AG20443 (cell line): ENCODE measurements around the gene DAPK1.

Source experiments
- DNase-seq: peaks from one replicate; pipeline ENCODE4 v3.0.0; 2012; ENCODE audit warnings: low spot score, mixed read lengths

DAPK1 gene

GRCh38 chr9:87613265-87614111 lies 115.8 kb downstream of the DAPK1 start:
- DNase-seq = no peak

DNA sequence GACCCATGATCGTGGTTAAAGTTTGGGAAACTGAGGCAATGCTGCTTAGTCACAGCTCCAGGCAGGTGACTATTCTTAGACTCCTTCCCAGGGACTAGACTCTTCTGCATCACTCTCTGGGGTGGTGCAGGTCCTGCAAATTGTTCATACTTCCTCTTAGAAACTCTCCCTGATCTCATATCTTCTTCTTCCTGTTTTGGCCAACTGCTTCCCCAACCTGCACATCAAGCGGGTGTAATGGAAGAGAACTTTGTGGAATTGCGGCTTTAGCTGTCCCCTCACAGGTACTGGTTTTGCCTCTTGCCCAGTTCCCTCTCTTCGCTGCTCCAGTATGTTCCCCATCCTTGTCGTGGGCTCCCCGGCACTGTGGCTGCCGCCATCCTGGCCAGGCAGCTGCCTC lies 116.7 kb downstream of the DAPK1 start:
- DNase-seq = no peak

GRCh38 chr9:87615136-87615535 lies 117.5 kb downstream of the DAPK1 start:
- no peak for DNase-seq

DNA sequence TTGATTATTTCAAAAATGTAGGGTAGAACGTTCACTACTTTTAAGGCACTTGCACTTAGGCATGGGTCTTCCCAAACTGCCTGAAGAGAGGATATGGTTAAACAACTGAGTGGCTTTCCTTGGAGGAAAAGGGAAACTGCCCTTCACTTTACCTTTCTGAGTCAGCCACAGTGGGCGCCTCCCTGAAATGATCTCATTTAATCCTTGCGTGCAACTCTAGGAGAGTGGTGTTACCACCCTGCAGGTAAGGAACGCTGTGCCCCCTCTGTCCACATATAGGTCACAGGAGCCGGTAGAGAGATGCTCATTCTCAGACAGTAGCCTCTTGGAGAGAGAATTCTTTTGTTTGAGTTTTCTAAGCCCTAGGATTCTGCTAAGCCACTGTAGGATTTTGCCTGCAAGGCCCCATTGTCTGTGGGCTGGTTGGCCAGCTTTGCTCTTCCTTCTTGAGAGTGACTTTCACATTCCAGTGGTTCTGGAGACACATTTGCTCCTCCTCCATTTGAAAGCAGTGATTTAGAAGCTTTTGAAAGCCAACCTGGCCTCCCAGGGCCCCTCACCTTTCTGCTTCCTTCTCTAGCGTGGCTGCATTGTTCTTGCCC lies 118.0 kb downstream of the DAPK1 start:
- DNase-seq = peak; percentile 26

GRCh38 chr9:87618226-87618625 lies 120.6 kb downstream of the DAPK1 start:
- DNase-seq = no peak

- no peak for DNase-seq
Measured at GRCh38 chr9:87618931-87619330, 121.3 kb downstream of the DAPK1 start.

- no peak for DNase-seq
Measured at GRCh38 chr9:87619346-87619745, 121.7 kb downstream of the DAPK1 start.

GRCh38 chr9:87620731-87621322 lies 123.2 kb downstream of the DAPK1 start:
- DNase-seq = no peak

GRCh38 chr9:87622098-87622497 lies 124.4 kb downstream of the DAPK1 start:
- DNase-seq = no peak

DNA sequence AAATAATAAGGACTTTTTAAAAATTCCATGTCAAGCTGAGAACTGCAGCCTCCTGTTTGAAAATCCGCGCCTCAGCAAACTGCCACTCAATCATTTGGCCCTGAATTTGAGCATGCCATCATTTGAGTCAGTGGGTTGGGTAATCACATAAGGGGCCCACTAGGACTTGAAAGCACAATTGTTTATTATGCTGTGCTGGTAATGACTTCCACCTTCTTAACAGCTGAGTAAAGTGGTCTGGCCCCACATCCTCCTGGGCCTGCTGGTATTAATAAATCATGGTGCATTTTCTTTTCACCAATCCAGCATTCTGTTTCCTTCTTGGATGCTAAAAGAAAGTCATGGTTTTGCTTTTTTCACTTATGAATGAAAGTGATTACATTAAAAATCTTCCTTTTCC lies 125.3 kb downstream of the DAPK1 start:
- no peak for DNase-seq

GRCh38 chr9:87628346-87628745 lies 130.7 kb downstream of the DAPK1 start:
- no peak for DNase-seq

DNA sequence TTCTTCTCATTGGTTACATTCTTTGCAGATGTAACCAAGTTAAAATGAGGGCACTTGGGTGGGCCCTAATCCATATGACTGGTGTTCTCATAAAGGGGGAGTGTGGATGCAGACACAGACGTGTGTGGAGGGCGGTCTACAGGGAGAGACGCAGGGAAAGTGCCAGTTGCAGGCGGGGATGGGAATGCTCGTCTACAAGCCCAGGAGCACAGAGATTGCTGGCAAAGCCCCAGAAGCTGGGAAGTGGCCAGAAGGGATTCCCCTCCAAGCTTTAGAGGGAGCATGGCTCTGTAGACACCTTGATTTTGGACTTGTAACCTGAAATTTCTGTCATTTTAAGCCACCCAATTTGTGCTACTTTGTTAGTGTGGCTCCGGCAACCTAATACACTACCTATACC lies 131.4 kb downstream of the DAPK1 start:
- no peak for DNase-seq

DNA sequence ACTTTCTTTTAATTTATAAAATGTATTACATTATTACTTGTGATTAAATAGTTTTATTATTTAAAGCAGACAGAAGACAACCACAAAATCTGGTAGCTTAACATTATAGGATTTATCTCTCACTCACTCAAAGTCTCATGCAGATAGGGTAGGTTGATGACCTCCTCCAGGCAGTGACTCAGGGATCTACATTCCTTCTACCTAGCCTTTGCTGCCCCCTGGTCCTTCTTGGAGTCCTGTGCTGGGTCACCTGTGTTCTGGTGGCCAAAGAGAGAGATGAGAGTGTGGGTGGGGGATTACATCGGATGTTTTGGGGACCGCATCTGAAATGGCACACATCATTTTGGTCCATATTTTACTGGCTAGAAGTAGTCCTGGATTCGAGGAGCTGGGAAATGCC lies 132.6 kb downstream of the DAPK1 start:
- DNase-seq = no peak

- no peak for DNase-seq
Measured at GRCh38 chr9:87630846-87631245, 133.2 kb downstream of the DAPK1 start.

DNA sequence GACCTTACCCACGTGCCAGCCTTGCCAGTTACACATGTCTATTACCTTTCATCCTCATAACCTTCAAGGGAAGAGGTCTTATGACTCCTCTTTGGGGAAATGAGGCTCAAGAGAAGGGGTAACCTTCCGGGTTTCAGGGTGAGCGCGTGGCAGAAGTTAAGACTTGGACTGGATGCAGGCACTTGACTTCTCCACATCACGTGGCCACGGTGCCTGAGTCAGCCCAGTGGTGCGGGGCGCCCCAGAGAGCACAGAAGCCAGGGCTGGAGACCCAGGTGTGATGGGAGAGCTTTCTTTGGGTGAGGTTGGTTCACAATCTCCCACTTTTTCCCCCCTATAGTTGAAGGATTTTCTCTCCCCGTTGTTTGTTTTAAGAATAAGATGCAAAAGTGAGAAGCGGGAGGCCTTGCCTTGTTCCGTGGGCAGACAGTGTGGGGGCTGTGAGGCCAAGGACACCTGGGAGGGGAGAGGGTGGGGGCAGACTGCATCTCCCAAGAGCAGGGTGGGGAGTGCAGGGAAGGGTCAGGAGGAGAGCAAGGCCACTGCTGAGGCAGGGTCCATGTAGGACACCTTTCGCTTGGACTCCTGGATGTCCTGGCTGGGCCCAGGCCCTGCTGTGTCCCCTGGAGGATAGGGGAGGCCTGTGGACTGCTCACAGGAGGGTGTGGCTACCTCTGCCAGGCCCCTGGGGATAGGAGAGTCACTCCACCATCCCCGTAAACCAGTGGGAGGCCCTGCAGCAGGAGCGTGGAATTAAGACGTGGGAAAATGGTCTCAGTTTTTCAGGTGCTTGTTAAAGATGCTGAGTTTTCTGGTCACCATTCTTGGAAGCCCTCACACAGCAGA lies 138.2 kb downstream of the DAPK1 start:
- DNase-seq = no peak

DNA sequence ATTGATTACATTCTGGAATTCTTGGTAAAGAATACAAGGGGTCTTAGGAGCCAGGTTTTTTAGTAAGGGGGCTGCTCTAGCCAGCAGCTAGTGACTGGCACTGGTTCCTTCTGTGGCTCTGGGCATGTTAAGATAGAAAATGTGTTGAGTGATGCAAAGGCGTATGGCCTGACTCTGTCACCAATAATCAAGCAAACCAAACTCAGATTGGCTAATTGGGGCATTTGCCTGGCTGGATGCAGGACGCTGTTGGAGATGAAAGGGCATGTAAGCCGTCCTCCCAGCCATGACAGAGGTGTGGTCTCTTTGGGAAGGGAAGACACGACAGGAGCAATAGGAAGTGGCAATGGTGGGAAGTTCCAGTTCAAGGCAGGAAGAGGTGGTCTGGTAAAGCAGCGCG lies 140.6 kb downstream of the DAPK1 start:
- DNase-seq = no peak

GRCh38 chr9:87639949-87640348 lies 142.3 kb downstream of the DAPK1 start:
- no peak for DNase-seq

DNA sequence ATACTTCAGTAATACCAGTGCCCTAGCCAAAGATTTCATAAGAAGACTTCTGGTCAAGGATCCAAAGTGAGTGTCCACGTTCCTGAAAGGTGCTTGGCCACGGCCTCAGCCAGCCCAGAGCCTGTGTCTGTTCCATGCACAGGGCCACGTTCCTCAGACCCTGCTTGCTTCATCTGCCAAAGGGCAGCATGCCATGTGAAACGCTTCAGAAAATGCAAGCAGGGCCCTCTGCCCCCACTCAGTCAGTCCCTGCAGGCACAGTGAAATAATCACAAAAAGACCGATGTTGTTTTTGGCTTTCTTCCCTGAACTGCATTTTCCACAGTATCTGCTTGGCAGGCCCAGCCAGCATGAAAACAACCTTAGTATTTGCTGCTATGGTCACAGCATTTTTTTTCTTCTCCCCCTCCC lies 142.7 kb downstream of the DAPK1 start:
- DNase-seq = peak; percentile 19

GRCh38 chr9:87641067-87641466 lies 143.4 kb downstream of the DAPK1 start:
- DNase-seq = no peak

GRCh38 chr9:87642330-87643106 lies 144.9 kb downstream of the DAPK1 start:
- DNase-seq = no peak

DNA sequence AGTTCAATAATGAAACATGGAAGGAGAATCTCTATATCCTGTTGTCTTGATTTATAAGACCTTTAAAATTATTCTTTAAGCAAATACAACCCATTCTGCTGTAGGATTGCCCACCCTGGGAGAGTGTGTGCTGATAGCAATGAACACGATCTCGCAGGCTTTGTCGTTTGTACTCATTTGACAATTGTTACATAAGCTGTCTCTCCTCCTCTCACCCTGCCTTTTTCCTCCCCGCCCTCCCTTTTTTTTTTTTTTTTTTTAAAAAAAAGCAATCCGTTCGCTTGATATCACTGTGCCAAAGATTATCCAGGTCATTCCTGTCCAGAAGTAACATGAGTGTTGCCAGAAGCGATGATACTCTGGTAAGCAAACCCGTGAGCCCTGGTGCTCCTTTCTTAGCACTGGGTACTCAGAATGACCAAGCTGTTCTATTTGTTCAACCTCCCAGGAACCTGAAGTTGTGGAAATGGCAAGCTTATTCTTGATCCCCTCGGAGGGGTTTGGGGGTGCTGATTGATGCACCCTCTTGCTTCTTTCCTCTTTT lies 145.5 kb downstream of the DAPK1 start:
- DNase-seq = no peak
